HG03175 (cell line): ENCODE data around the gene DVL2.

Experiments used
- ATAC-seq: cut with Tn5 transposase; IDR thresholded peaks from one replicate; pipeline ENCODE4 v1.9.1; 2021; ENCODE audit warnings: mild to moderate bottlenecking, moderate library complexity; ENCODE audit not compliant: unreplicated experiment

DVL2 gene

DNA sequence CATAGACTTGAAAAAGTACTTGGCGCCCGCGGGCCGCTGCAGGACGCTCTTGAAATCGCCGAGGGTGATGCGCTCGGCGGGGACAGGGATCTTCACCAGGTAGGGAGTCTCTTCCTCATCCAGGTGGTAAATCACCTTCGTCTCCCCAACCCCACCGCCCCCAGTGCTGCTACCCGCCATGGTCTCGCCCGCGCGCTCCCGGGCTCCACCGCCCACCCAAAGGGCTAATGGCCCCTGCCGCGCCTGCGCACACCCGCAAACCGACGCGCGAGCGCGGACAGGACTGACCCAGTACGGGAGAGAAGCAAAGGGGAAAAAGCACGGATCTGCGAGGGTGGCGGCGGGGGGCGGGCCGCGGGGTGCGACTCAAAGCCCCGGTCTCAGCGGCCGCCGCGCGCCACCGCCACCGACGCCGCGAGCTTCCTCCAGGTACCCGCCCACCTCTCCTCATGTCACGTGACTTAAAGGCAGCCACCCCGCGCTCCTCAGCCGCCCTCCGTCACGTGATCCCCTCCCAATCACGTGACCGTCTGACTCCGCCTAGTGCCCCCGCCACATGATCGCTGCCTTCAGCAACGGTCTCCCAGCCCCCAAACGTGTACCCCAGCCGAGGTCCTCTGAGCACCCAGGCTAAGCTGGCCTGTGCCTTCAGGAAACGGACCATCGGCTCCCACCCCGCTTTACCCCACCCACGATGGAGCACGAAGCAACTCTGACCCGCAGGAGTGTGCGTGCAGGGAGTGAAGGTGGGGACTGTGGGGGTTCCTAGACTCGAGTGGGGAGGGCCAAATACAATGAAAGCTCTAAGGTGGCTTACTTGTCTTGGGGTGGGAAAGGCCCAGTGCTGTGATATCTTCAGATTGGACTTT, at the start of gene DVL2:
DVL2 (minus strand) TSS at position 435 of the 869 bp plus-strand sequence; CDS start at position 180, 255 bp downstream.
- peak; percentile 68 for ATAC-seq

DNA sequence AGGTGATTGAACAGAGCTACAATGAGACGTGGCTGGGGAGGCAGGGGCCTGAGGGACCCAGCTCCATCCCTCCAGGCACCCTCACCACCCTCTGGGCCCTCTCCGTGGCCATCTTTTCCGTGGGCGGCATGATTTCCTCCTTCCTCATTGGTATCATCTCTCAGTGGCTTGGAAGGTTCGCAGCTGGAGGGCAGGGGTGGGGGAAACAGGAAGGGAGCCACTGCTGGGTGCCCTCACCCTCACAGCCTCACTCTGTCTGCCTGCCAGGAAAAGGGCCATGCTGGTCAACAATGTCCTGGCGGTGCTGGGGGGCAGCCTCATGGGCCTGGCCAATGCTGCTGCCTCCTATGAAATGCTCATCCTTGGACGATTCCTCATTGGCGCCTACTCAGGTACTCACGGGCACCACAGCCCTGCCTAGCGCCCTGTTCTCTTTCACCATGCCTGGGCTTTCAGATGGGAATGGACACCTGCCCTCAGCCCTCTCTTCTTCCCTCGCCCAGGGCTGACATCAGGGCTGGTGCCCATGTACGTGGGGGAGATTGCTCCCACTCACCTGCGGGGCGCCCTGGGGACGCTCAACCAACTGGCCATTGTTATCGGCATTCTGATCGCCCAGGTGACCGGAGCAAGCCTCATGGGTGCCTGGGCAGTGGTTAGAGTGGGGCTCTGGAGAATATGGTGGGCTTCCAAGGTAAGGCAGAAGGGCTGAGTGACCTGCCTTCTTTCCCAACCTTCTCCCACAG, 49.3 kb upstream of the DVL2 start:
- ATAC-seq, result no peak

DNA sequence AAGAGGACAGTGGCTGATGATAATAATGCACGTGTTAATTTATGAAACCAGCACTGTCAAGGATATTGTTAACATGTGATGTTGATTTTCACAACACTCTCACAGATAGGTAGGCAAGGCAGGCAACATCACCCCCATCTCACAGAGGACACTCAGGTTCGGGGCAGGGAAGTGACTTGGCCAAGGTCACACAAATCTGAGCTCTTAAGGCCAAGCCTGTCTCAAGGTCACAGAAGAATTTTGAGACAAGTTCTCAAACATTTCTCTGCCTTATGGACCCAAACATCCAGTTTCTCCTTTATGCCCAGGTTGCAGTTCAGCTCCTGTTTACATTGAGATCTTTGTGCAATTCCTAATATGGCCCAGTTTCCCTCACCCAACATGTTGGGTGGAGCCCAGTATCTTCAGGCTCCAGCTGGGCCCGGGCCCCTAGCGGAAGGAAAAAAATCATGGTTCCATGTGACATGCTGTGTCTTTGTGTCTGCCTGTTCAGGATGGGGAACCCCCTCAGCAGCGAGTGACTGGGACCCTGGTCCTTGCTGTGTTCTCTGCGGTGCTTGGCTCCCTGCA, 48.5 kb upstream of the DVL2 start:
- ATAC-seq, result no peak

DNA sequence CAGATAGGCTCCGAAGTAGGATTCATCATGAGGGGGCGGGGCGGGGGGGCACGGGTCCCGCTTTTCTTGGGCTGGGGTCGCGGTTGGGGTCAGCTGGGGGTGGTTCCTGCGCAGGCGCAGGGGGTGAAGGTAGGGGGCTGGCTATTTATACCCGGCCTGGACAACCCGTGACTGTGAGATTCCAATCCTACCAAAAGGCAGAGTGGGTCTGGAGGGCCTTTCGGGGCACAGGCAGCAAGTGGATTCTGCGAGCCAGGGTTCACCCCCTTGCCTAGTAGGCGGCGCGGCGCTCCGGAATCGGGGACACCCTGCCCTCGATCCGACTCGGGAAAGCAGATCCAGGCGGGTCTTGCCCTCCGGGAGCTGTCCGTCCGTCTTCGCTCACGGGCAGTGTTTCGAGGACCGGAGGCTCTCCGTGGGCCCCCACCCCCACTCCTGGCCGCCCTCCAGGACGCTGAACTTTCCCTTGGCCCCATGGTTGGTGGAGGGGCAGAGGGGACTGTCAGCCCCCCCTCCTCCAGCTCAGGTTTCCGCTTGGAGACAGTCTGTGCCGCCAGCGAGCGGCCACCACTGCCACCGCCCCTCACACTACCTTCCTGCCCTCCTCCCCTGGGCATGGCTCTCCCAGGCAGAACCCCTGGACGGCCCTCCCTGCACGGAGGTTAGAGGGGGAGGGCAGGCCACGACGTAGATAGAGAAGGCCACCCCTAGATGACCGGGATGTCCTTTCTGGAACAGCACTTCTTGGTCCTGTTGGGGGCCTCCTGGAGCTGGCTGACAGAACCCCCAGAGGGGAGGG, 47.8 kb upstream of the DVL2 start:
- no peak for ATAC-seq

DNA sequence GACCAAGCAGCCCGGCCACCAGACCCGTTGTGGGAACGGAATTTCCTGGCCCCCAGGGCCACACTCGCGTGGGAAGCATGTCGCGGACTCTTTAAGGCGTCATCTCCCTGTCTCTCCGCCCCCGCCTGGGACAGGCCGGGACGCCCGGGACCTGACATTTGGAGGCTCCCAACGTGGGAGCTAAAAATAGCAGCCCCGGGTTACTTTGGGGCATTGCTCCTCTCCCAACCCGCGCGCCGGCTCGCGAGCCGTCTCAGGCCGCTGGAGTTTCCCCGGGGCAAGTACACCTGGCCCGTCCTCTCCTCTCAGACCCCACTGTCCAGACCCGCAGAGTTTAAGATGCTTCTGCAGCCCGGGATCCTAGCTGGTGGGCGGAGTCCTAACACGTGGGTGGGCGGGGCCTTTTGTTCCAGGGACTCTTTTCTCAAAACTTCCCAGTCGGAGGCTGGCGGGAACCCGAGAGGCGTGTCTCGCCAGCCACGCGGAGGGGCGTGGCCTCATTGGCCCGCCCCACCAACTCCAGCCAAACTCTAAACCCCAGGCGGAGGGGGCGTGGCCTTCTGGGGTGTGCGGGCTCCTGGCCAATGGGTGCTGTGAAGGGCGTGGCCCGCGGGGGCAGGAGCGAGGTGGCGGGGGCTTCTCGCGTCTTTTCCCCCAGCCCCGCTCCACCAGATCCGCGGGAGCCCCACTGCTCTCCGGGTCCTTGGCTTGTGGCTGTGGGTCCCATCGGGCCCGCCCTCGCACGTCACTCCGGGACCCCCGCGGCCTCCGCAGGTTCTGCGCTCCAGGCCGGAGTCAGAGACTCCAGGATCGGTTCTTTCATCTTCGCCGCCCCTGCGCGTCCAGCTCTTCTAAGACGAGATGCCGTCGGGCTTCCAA, 47.0 kb upstream of the DVL2 start, which contains the start of gene SLC2A4:
SLC2A4 (plus strand) TSS at position 645 of the 879 bp plus-strand sequence; CDS start at position 862, 217 bp downstream.
- peak; percentile 59 for ATAC-seq

DNA sequence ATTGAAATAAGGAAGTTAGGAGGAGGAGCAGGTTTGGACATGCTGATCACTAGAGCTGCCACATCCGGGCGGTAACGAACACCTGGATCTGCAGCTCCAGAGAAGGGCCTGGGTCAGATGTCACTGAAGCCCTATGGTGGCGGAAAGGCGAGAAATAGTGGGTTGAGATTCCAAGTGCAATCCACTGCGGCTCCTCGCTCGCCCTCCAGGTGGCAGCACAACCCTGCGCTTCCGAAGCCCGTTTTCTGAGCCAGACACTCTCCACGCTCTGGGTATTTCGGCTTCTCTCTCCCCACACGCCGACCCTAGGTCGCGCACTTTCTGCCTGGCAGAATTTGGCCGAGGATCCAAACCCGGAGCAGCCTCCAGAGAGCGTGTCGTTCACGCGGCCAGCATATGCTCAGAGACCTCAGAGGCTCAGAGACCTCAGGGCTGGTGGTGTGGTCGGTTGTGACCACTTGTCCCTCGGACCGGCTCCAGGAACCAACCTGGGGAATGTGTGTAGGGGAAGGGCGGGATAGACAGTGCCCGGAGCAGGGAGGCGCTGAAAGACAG, 46.3 kb upstream of the DVL2 start:
- peak; percentile 53 for ATAC-seq

DNA sequence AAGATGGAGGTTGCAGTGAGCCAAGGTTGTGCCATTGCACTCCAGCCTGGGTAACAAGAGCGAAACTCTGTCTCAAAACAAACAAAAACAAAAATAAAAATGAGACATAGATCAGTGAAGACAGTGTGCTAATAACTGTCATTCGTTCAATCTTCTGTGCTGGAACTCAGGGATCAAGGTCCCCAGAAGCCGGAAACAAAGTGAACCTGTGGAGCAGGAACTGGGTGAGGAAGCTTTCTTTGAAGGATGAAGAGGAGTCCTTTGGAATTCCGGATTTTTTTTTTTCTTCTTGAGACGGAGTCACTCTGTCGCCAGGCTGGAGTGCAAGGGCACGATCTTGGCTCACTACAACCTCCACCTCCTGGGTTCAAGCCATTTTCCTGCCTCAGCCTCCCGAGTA, 45.1 kb upstream of the DVL2 start:
- no peak for ATAC-seq

DNA sequence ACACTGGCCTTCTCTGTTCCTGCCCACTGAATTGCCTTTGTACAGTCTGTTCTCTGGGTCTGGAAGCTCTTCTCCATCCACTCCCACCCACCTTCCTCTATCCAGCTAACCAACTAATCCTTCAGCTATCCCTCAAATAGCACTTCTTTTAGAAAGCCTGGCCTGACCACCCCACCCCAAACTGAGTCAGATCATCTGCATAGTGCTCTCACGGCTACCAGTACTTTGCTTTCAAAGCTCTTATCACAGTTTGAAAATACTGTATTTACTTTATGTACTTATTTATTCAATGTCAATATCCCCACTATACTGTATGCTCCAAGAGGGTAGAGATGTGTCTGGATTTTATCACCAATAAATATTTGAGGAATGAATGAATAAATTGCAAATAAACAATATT, 32.5 kb upstream of the DVL2 start:
- ATAC-seq, result no peak

DNA sequence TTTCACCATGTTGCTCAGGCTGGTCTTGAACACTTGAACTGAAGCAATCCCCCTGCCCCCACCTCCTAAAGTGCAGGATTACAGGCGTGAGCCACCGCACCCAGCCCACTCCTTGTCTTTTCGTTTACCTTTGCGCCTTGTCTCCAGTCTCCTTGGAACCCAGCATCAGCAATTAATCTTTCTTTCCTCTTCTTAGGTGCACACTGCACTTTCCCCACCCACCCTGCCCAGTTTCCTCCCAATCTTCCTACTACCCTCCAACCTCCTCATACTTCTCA, 29.4 kb upstream of the DVL2 start:
- ATAC-seq, result no peak

DNA sequence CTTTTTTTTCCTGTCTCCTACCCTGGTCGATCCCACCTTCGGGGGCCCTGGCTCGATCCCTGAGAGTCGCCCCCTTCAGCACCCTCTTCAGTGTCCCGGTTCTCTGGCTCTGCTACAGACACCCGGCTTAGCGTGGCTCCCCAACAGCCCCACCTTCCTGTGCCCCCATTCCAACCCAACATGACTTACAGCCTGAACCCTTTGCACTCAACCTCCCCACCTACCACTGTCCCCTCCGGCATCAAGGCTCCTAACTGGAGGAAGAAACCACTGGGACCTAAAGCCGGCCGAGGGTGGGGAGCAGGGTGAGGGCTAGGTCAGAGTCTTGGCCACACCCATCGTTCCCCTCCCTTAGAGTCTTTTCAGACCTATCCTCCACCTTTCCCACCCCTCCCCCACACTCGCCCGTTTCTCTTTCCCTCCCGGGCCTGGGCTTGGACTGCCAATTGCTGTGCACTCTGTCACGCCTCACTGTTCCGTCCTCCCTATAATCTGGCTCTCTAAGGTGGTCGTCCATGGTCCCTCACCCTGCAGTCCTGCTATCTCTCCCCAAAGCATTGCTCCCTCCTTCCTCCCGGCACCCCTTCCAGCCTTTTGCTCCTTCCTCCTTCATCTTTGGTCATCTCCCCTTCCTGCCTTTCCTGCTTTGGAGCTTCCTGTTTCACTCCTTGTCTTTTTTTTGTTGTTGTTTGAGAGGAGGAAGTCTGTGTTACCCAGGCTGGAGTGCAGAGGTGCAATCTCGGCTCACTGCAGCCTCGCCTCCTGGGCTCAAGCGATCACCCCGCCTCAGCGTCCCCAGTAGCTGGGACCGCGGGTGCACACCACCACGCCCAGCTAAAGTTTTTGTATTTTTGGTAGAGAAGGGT, 28.9 kb upstream of the DVL2 start:
- no peak for ATAC-seq

DNA sequence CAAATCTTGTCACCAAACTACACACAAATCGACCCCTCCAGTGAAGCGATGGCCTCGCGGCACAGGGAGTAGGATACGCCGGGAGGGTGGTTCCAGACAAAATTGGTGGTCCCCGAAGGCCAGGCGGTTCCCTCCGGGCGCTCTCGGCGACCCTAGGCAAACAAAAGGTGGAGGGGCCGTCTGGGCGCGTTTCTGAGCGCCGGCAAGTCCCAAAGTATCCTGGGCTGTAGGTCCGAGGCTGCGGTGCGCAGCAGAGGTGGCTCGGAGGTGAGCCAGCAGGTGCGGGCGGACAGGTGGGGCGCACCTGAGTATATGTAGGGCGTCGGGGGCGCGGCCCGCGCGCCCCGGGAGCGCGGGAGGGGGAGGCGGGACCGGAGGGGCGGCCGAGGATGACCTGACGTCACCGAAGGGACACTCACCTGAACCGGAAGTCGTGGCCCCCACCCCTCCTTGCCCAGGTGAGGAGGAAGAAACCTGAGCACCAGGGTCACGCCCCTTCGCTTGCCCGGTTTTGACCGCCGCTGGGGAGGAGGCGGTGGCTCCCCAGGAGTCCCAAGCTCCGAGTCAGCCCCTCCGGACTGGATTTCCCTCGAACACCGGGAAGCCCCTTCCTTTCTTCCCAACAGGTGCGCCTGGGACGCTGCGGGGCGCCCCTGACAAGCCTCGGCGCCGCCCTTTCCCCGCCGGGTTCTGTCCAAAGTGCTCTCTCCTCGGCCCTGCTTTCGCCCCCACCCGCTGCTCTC, 28.0 kb upstream of the DVL2 start, which contains the start of gene CLDN7:
CLDN7 (minus strand) TSS at position 287 of the 743 bp plus-strand sequence. CDS start 435 bp downstream, outside the sequence.
- ATAC-seq, result no peak

DNA sequence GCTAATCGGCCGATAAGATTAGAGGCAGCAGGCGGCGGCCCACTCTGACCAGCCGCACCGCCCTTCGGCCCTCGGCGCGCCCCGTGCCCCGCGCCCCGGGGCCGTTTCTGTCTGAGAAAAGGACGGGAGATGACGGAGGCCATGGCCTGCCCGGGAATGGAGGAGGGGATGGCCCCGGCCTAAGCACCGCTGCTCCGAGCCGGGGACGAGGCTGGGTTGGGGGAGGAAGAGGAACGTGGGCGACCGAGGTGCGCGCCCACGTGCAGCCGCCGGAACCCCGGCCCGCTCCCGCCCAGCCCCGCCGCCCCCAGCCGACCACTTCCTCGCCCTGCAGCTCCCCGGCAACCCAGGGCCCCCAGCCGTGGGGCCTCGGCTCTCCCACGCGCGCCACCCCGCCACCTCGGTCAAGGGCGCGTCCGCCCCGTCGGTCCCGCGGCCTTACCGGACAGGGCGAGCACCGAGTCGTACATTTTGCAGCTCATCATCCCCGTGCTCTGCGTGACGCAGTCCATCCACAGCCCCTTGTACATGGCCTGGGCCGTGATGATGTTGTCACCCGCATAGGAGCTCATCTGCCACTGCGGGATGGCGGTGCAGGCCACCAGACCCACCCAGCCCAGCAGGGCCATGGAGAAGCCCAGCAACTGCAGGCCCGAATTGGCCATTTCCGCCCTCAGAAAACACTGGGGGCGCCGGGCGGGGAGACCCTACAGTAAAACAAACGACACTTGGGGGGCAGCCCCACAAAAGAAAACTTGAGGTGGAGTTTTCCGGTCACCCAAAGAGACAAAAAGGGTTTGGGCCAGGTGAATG, 27.3 kb upstream of the DVL2 start:
- no peak for ATAC-seq

DNA sequence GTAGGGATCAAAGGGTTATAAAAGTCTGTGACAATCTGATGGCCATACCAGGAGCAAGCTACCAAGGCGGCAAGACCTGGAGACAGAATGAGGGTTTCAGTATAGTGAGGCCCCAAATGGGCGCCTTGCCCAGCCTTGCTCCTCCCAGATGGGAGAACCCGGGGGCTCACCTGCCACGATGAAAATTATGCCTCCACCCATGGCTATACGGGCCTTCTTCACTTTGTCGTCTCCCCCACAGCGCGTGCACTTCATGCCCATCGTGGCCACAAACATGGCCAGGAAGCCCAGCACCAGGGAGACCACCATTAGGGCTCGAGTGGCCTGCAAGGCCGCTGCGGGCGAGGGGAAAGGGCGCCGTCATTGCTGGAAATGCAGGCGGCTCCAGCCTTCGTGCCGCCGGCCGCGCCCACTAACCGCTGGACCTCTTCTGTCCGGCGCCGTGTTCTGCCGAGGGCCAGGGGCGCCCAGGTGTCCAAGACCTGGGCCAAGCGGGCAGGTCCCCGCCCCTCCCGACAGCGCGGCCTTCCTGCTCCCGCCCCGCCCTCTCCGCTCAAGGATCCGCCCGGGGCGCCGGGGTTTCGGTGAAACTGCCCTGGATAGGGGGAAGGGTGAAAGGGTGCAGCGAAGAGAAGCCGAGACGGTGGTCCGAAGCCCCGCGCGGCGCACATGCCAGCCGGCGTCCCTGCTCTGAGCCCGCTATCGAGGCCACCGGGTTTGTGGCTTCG, 26.5 kb upstream of the DVL2 start:
- no peak for ATAC-seq

DNA sequence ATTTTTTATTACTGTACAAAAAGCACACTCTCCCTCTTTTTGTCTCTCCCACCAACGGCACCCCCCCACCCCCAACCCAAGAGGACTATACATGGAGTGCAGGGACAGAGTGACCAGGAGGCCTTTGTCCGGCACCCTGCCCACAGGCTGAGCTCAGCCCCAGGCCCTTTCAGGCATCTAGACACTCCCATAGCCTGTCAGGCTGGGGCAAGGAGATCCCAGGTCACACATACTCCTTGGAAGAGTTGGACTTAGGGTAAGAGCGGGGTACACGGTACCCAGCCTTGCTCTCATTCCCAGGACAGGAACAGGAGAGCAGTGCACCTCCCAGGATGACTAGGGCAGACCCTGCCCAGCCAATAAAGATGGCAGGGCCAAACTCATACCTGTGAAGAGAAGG, 25.8 kb upstream of the DVL2 start:
- ATAC-seq, result no peak

DNA sequence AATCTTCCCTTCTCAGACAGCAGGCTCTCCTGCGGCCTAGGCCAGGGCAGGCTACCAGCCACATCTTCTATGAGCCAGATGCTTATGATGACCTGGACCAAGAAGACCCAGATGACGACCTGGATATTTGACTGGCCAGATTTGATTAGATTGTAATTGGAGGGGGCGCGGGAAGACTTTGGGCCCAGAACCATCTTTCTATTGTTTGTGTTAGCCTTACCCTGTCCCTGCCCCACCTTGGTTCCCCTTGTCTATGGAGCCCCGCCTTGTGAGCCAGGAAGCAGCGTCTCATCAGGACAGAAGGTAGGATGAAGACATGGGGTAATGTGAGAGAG, 25.2 kb upstream of the DVL2 start:
- ATAC-seq, result no peak

DNA sequence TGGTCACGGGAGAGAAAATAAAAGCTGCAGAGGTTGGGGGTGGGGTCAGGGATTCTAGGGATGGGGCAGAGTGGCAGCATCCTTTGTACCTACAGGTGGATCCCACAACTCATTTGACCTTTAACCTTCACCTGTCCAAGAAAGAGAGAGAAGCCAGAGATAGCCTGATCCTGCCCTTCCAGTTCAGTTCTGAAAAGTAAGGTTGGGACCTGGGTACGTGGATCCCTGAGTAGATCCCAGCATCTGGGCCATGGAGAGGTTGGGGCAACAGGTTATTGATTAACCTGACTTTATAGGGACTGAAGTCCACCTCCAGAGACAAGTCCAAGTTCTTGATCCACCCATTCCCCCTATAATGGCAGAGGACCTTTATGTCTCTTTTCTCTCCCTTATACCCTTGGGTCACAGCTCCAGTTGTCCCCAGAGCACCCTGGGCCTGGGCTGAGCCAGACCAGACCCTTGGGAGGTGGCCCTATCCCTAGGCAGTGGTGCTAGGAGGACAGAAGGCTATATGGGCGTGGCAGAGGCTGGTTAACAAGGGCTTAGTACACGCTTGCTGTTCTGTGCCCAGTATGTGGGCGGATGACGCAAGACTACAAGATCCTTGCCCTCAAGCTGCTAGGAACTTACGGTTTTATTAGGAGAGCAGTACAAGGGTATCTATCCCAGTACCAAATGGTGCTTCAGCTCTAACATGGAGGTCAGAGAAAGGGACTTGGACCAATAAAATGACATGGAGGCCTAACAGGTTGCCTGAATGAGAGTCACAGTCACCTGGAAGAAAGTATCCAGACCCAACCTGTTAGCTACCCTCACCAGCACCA, 24.6 kb upstream of the DVL2 start:
- ATAC-seq, result no peak
